NK-92 (cell line): ENCODE data around the gene PBX3.

Experiments used
- DNase-seq: peaks from one replicate; lab custom pipeline; 2025; ENCODE audit not compliant: unreplicated experiment; lab: John Stamatoyannopoulos, UW

PBX3 gene

GRCh38 chr9:125861405-125862058, 114.4 kb downstream of the PBX3 start:
- no peak for DNase-seq

- no peak for DNase-seq
Observed at GRCh38 chr9:125863923-125864322, 116.8 kb downstream of the PBX3 start.

DNA sequence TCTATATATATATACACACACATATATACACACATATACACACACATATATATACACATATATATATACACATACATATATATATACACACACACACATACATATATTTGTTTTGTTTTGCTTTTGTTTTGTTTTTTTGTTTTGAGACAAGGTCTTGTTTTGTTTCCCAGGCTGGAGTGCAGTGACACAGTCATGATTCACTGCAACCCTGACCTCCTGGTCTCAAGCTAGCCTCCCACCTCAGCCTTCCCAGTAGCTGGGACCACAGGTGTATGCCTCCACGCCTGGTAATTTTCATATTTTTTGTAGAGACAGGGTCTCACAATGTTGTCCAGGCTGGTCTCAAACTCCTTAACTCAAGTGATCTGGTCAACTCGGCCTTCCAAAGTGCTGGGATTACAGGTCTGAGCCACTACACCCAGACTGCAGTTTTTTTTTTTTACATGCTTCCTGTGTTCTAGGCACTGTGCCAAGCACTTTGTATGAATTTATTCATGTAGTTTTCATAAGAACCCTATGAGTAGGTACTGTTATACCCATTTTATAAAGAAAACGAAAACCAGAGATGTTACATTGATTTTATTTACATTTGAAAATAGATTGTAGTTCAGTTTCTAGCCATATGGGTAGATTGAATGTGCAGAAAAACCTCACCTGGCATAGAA, 120.7 kb downstream of the PBX3 start:
- DNase-seq: no peak

DNA sequence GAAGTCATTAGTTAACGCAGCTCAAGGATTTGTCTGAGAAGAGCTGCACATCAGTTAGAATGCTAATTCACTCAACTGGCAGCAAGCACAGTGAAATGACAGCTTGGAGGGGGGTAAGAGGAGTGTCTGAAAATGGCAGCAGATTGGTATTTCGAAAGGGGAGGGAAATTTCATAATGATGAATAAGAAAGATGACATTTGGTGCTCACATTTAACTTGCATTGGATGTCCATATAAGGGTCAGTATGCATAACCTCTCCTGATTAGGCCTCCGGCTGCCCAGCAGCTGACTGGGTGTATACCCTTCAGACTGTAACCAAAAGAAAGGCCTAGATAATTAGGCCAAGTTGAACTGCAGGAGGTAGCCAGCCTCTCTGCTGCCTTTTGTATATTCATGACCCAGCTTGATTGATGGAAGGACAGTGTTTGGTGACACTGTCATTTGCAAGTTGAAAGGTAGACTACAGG, 131.0 kb downstream of the PBX3 start:
- DNase-seq: no peak

DNA sequence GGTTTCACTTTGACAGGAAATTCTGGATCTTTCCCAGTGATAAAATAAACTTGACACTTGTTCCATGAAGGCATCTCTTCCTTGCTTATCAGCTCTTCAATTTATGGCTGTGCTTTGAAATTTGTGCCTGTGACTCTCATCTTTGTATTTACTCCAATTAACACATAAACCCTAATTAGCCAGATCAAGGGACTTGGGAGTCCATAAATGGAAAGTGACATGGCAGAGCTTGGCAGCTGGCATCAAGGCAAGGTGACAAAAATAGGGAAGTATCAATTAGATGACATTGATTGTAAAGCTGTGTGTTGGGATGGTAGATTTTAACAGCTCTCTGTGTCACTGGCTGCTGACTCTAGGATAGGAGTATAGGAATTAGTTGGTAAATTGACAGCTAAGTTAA, 133.9 kb downstream of the PBX3 start:
- DNase-seq: no peak

DNA sequence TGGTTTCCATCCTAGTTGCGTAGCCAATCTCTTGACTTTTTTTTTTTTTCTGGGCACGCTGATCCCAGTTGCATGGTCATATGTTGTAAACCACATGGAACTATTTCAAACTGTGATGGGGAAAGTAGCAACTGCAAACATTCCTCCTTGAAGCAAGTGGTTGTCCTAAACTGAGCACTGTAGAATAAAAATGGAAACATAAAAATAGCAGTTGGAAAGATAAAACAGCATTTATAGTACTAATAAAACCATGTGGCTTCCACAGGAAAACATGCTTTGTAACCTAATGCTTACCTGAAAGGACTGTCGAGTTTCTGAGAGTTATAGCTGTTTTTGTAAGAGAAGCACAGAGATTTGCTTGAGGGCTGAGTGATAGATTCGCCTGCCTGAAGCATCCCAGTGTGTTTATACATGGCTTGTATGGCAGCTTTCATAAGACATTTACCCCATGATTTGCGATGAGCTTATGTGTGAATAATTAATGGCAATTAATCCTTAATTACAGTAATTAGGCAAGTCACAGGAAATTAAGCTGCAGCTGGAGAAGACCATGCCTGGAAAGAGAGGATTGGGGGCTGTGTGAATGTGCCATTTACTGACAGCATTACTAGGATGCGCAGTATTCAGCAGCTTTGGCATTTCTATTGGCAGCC, 136.5 kb downstream of the PBX3 start:
- DNase-seq: no peak

- no peak for DNase-seq
Observed at GRCh38 chr9:125884218-125884595, 137.0 kb downstream of the PBX3 start.

GRCh38 chr9:125885405-125886034, 138.3 kb downstream of the PBX3 start:
- no peak for DNase-seq

DNA sequence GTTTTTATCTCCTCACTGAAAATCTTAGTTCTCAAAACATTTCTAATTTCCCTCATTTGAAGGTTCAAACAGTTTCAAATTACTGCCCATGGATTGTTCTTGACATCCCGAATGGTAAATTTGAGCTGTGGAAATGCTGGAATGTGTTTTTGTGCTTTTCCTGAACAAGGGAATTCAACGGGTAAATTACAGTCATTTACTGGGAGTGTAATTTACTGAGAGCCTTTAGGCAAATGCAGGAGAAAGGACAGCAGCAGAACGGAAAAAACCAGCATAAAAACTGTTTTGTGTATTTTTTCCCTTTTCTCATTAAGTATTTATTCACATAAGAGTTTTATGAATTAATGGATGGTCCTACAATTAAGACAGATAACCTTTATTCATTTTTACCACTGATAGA, 139.2 kb downstream of the PBX3 start:
- no peak for DNase-seq

DNA sequence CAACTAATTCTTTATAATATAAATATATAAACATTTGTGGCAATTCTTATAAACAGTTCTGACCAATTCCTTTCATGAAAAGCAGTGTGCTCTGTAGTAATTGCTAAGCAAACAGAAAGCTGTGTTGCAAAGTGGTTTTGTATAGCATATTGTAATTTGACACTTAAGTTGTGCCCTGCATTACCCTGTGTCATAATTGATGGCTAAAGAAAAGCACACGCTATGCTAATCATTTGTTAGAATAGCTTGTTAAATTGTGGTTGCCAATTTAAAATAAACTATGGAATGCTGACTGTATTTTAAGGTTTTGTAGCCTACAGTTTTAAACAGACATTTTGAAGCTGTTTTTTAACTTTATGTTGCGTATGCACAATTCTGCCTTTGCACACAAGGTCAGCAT, 140.0 kb downstream of the PBX3 start:
- DNase-seq: no peak

- no peak for DNase-seq
Observed at GRCh38 chr9:125888211-125888610, 141.0 kb downstream of the PBX3 start.

- no peak for DNase-seq
Observed at GRCh38 chr9:125889112-125889475, 141.9 kb downstream of the PBX3 start.

GRCh38 chr9:125889476-125890419, 142.6 kb downstream of the PBX3 start:
- no peak for DNase-seq

DNA sequence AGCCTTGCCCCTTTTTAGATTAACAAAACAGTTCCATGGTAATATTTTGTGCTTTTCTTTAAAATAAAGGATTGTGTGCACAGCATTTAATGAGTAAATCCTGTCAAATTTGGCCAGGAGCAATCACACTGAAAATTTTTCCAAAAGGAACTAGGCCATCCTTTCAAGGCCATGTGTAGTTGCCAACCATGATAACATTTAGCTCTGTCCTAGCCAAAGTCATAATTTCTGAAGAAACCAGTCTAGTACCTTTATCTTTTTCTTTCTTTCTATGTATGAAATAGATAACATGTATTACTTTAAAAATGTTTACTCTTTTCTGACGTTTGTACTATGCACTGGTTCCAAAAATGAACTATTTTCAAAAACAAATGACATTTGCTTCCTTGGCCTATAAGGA, 143.7 kb downstream of the PBX3 start:
- DNase-seq: no peak

- no peak for DNase-seq
Observed at GRCh38 chr9:125893277-125893676, 146.1 kb downstream of the PBX3 start.

GRCh38 chr9:125894566-125894965, 147.4 kb downstream of the PBX3 start:
- DNase-seq: no peak

GRCh38 chr9:125896404-125896803, 149.2 kb downstream of the PBX3 start:
- DNase-seq: no peak

- no peak for DNase-seq
Observed at GRCh38 chr9:125896964-125897363, 149.8 kb downstream of the PBX3 start.

- no peak for DNase-seq
Observed at GRCh38 chr9:125897481-125897880, 150.3 kb downstream of the PBX3 start.

- no peak for DNase-seq
Observed at GRCh38 chr9:125902214-125902613, 155.0 kb downstream of the PBX3 start.
